ENCODE measurements around the gene OSBPL10. TPM values are rescaled to one million over a fixed set of nuclear protein-coding genes. Genes with fewer than 3 reads are reported as not detected.

Gene OSBPL10
- total RNA-seq, 1 donor from 2014 or later, result 27.8 TPM

- no peak for TF ChIP-seq CTCF (IDR thresholded peaks at IDR 0.05; ENCODE audit: unreplicated experiment)
- H3K4me1 Mint-ChIP-seq, result peaks cover 4% of the 10 kb centered on the region
- peaks cover 51% of the 10 kb centered on the region for H3K36me3 Mint-ChIP-seq
- H3K9me3 Mint-ChIP-seq, result peaks cover 48% of the 10 kb centered on the region
- no peak overlapping the region for H3K27ac Mint-ChIP-seq
- no peak overlapping the region for H3K4me3 Mint-ChIP-seq
- no peak for DNase-seq (ENCODE audit: low spot score in 2 of 2, unreplicated experiment in 2 of 2)
- no peaks in the 10 kb centered on the region for H3K27me3 Mint-ChIP-seq (ENCODE audit: low read depth)
Observed at GRCh38 chr3:31659246-31659645, 321.8 kb downstream of the OSBPL10 start.

GRCh38 chr3:31654998-31655397, 326.1 kb downstream of the OSBPL10 start:
- peaks cover 77% of the 10 kb centered on the region for H3K36me3 Mint-ChIP-seq
- H3K27ac Mint-ChIP-seq, result no peak overlapping the region
- H3K4me1 Mint-ChIP-seq, result no peaks in the 10 kb centered on the region
- H3K9me3 Mint-ChIP-seq, result peaks cover 85% of the 10 kb centered on the region
- H3K4me3 Mint-ChIP-seq, result no peak overlapping the region
- no peaks in the 10 kb centered on the region for H3K27me3 Mint-ChIP-seq (ENCODE audit: low read depth)
- TF ChIP-seq CTCF (IDR thresholded peaks at IDR 0.05; ENCODE audit: unreplicated experiment), result no peak
- DNase-seq (ENCODE audit: low spot score in 2 of 2, unreplicated experiment in 2 of 2), result no peak

- Mint-ChIP-seq H3K4me1 (no peaks in the 10 kb centered on the region), H3K4me3 (no peak overlapping the region), H3K27me3 (ENCODE audit: low read depth) (no peaks in the 10 kb centered on the region), H3K27ac (no peak overlapping the region), H3K9me3 (peaks cover 91% of the 10 kb centered on the region), H3K36me3 (peaks cover 85% of the 10 kb centered on the region)
- DNase-seq (ENCODE audit: low spot score in 2 of 2, unreplicated experiment in 2 of 2), result no peak
- no peak for TF ChIP-seq CTCF (IDR thresholded peaks at IDR 0.05; ENCODE audit: unreplicated experiment)
Observed at GRCh38 chr3:31653464-31653863, 327.6 kb downstream of the OSBPL10 start.

GRCh38 chr3:31652296-31652695, 328.8 kb downstream of the OSBPL10 start:
- Mint-ChIP-seq H3K27ac (no peak overlapping the region), H3K4me1 (no peaks in the 10 kb centered on the region), H3K36me3 (peaks cover 86% of the 10 kb centered on the region), H3K27me3 (ENCODE audit: low read depth) (no peaks in the 10 kb centered on the region), H3K4me3 (no peak overlapping the region), H3K9me3 (peaks cover 86% of the 10 kb centered on the region)
- no peak for TF ChIP-seq CTCF (IDR thresholded peaks at IDR 0.05; ENCODE audit: unreplicated experiment)
- DNase-seq (ENCODE audit: low spot score in 2 of 2, unreplicated experiment in 2 of 2), result no peak

- peaks cover 79% of the 10 kb centered on the region for H3K36me3 Mint-ChIP-seq
- peaks cover 73% of the 10 kb centered on the region for H3K9me3 Mint-ChIP-seq
- no peak overlapping the region for H3K27ac Mint-ChIP-seq
- no peaks in the 10 kb centered on the region for H3K27me3 Mint-ChIP-seq (ENCODE audit: low read depth)
- no peaks in the 10 kb centered on the region for H3K4me1 Mint-ChIP-seq
- no peak overlapping the region for H3K4me3 Mint-ChIP-seq
- no peak for TF ChIP-seq CTCF (IDR thresholded peaks at IDR 0.05; ENCODE audit: unreplicated experiment)
- no peak for DNase-seq (ENCODE audit: low spot score in 2 of 2, unreplicated experiment in 2 of 2)
Observed at GRCh38 chr3:31648286-31648968, 332.6 kb downstream of the OSBPL10 start.

Data from mesothelial cell of epicardium (in vitro differentiated cells).